GM13977 (cell line): ENCODE data around the gene RCCD1.
A peak's percentile ranks its signal among the peaks of the same experiment; 100 is the strongest.

Source experiments
- DNase-seq: peaks from one replicate; pipeline ENCODE4 v3.0.0; 2012; ENCODE audit warnings: low spot score
- in situ Hi-C: fragments of 300-500 bp; cut with MboI; formaldehyde crosslinking; loops from one replicate; pipeline ENCODE4 v1.12.0; 2022; ENCODE audit warnings: low sequenced_read_pairs, low pct_unique_long_range_greater_than_20kb, mixed read lengths, inconsistent platforms; ENCODE audit not compliant: unreplicated experiment
- TF ChIP-seq, protein P1 (sequence below): IDR thresholded peaks from 2 replicates; pipeline ENCODE4 v1.5.1; 2012; ENCODE audit warnings: mild to moderate bottlenecking, control low read depth; ENCODE audit not compliant: insufficient read depth; ENCODE audit errors: extremely low read depth, missing control alignments

RCCD1 gene

DNA sequence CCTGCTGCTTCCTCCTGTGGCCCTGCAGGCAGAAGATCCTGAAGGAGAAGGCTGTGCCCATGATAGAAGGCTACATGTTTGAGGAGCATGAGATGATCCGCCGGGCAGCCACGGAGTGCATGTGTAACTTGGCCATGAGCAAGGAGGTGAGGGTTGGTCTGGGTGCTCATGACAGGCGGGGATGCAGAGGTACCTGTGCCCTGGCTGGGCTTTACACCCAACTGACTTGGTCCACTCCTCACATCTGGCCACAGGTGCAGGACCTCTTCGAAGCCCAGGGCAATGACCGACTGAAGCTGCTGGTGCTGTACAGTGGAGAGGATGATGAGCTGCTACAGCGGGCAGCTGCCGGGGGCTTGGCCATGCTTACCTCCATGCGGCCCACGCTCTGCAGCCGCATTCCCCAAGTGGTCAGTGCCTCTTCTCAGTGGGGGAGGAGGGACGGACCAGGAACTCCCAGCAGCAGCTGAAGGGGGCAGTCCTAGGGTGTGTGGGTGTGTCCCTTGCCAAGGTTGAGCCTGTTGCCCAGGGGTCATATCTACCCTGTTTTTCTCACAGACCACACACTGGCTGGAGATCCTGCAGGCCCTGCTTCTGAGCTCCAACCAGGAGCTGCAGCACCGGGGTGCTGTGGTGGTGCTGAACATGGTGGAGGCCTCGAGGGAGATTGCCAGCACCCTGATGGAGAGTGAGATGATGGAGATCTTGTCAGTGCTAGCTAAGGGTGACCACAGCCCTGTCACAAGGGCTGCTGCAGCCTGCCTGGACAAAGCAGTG, 1.6 kb upstream of the RCCD1 start:
- in situ Hi-C loops: no loop called here
- DNase-seq: no peak
- TF ChIP-seq, protein P1, sequence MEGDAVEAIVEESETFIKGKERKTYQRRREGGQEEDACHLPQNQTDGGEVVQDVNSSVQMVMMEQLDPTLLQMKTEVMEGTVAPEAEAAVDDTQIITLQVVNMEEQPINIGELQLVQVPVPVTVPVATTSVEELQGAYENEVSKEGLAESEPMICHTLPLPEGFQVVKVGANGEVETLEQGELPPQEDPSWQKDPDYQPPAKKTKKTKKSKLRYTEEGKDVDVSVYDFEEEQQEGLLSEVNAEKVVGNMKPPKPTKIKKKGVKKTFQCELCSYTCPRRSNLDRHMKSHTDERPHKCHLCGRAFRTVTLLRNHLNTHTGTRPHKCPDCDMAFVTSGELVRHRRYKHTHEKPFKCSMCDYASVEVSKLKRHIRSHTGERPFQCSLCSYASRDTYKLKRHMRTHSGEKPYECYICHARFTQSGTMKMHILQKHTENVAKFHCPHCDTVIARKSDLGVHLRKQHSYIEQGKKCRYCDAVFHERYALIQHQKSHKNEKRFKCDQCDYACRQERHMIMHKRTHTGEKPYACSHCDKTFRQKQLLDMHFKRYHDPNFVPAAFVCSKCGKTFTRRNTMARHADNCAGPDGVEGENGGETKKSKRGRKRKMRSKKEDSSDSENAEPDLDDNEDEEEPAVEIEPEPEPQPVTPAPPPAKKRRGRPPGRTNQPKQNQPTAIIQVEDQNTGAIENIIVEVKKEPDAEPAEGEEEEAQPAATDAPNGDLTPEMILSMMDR: no peak

DNA sequence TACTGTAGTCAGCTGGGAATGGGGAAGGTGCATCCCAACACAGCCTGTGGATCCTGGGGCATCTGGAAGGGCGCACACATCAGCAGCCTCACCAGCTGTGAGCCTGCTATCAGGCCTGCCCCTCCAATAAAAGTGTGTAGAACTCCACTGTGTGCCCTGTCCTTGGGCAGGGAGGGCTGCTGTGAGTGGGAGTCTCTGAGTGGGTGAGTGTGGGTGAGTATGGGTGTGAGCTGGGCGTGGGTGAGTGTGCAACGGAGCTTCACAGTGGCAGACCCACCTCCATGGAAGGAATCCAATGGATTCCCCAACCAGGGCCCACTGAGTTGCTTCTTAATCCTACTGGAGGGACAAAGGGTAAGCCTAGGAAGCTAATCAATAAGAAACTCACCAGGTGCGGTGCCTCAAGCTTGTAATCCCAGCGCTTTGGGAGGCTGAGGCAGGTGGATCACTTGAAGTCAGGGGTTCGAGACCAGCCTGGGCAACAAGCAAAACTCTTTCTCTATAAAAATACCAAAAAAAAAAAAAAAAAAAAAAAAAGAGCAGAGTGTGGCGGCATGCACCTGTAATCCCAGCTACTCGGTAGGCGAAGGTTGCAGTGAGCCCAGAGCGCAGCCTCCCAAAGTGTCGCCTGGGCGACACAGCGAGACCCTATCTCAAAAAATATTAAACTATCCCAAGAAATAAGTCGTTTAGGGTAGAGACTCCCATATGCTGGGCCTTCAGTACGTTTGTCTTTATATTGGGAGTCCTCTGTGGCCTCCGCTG, 555 bp upstream of the RCCD1 start:
- no peak for DNase-seq
- TF ChIP-seq, protein P1: no peak
- in situ Hi-C loops: no loop called here

GRCh38 chr15:90955624-90956273, 1.1 kb downstream of the RCCD1 start:
- in situ Hi-C loops: no loop called here
- DNase-seq: no peak
- TF ChIP-seq, protein P1: no peak

DNA sequence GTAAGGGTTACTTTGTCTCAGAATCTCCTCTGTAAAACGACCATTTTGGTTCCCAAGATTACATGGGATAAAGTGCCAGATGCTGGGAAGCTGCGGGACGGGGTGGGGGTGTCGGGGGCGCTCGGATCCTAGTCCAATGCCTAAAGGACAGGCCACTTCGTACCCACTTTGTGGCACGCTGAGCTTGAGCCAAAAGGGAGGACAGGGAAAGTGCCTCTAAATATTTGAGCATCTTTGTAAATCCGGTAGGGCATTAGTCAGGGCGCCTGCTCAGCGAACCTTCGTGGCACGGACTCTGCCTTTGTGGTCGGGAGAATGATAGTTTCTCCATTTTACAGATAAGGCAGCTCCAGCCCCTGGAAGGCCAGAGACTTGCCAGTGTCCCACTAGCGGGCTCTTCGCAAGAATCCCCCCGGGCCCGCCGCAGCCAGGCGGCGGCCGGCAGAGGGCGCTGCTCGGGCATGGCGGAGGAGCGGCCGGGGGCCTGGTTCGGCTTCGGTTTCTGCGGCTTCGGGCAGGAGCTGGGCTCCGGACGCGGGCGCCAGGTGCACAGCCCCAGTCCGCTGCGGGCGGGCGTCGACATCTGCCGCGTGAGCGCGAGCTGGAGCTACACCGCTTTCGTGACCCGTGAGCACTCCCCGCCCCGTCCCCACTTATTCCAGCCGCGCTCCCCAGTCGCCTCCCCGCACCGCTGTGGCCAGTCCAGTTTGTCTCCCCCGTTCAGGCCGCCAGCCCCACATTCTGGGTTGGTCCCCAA, 1.8 kb downstream of the RCCD1 start:
- TF ChIP-seq, protein P1: peak; percentile 73
- DNase-seq: peak; percentile 90
- in situ Hi-C loops: no loop called here

DNA sequence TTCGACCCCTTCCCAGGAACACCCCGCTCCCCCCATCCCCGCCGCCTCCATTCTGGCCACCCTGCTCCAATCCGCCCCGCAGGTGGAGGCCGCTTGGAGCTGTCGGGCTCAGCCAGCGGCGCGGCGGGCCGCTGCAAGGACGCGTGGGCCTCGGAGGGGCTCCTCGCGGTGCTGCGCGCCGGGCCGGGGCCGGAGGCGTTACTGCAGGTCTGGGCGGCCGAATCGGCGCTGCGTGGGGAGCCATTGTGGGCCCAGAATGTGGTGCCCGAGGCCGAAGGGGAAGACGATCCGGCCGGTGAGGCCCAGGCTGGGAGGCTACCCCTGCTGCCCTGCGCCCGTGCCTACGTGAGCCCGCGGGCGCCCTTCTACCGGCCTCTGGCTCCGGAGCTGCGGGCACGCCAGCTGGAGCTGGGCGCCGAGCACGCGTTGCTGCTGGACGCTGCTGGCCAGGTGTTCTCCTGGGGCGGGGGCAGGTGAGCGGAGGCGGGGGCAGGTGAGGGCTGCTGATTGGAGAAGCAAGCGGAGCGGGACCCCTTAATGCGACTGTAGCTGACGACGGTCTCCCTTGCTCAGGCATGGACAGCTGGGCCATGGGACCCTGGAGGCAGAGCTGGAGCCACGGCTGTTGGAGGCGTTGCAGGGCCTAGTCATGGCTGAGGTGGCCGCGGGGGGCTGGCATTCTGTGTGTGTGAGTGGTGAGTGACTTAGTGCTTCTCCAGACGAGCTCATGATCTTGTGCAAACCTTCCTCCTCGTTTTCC, 2.5 kb downstream of the RCCD1 start:
- TF ChIP-seq, protein P1: no peak
- DNase-seq: no peak
- in situ Hi-C loops: no loop called here
